IPS-11a (cell line): ENCODE measurements around the gene OTOF.

ENCODE experiments used
- H3K4me3 ChIP-seq: one replicate; pipeline ENCODE4 v1.5.1; 2013; ENCODE audit warnings: low read depth, low read length, control low read depth

OTOF gene

GRCh38 chr2:26466662-26467310, 11.1 kb downstream of the OTOF start:
- no peak overlapping the region for H3K4me3 ChIP-seq

GRCh38 chr2:26465981-26466471, 11.9 kb downstream of the OTOF start:
- H3K4me3 ChIP-seq: no peak overlapping the region

DNA sequence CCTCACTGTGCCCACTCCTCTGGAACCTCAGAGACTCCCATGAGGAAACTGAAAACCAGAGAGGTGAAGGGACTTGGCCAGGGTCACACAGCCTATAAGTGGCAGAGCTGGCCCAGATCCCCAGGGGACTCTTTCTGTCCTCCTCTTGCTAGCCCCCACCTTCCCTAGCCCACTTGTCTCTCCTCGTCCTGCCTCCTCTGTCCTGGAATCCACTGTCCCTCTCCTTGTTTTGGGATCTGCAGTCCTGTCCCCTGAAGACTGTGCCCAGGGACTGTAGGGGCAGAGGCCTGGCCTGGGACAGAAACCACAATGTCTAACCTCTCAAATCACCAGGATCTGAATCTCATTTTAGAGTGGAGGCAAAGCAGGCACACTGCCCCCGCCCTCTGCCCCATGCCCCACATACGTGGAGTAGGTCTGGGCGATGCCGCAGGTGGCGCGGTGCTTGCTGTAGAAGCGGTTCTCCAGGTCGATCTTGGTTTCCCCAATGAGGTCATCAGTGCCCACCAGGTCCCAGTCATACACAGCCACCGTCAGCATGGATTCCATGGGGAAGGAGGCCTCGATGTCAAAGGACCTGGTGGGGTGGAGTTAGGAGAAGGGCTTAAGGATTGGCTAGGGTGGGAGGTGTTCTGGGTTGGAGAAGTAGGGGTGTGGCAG, 12.5 kb downstream of the OTOF start:
- no peak overlapping the region for H3K4me3 ChIP-seq

GRCh38 chr2:26464390-26465265, 13.3 kb downstream of the OTOF start:
- no peak overlapping the region for H3K4me3 ChIP-seq

GRCh38 chr2:26463244-26464192, 14.4 kb downstream of the OTOF start:
- H3K4me3 ChIP-seq: no peak overlapping the region

- H3K4me3 ChIP-seq: no peak overlapping the region
Observed at GRCh38 chr2:26462511-26463243, 15.2 kb downstream of the OTOF start.

GRCh38 chr2:26462100-26462499, 15.8 kb downstream of the OTOF start:
- no peak overlapping the region for H3K4me3 ChIP-seq

DNA sequence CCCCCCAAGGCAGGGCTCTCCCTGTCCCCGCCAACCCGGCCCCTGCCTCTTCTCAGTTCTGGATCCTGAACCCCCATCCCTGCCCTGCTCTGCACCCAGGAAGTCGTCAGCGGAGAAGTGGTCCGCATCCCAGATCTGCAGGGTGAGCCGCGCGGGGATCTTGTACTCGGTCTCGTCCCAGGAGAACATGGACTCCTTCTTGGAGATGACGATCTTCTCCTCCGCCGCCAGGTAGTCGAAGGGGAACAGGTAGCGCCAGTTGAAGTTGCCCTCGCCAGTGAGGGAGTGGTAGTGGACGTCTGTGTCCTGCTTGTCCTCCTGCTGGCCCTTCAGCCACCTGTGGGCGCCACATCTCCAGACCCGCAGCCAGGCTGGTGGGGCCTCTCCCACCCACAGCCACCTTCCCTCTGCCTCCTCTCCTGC, 16.3 kb downstream of the OTOF start:
- no peak overlapping the region for H3K4me3 ChIP-seq

DNA sequence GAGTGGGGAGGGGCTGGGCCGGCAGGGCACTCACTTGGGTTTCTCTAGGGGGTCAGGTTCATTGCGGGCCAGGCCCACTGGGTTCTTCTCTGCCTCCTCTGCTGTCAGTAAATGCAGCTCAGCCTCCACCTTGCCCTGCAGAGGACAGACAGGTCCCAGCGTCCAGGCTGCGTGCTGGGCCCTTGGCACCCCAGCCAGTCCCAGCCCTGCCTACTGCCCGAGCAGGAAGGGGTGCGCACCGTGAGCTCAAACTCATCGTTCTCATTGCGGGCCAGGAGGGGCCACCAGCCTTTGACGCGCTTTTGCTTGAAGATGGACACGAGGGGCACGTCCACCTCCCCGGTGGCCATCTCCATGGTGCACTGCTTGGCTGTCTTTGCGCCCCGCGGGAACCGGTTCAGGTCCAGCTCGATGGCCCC, 17.3 kb downstream of the OTOF start:
- H3K4me3 ChIP-seq: no peak overlapping the region

- no peak overlapping the region for H3K4me3 ChIP-seq
Observed at GRCh38 chr2:26459991-26460612, 17.8 kb downstream of the OTOF start.

- H3K4me3 ChIP-seq: no peak overlapping the region
Observed at GRCh38 chr2:26458365-26459042, 19.4 kb downstream of the OTOF start.

- H3K4me3 ChIP-seq: no peak overlapping the region
Observed at GRCh38 chr2:26457695-26458364, 20.1 kb downstream of the OTOF start.

DNA sequence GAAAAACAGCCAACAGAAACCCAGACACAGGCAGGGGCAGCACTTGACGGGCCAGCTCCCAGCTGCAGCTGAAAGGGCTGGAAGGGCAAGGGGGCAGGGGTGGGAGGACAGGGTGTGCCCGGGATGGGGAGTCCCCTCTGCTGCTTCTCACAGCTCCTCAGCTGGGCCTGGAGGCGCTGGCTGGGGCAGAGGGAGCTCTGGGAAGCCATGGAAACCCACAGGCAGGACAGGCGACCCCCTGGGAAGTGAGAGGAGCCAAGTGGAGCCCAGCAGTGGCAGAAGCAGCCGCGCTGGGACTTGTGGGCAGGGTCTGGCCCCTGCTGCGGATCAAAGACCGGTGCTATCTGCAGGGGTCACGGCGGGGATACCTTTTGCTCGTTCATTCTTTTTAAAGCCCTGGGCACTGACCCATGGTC, 20.7 kb downstream of the OTOF start:
- H3K4me3 ChIP-seq: no peak overlapping the region

DNA sequence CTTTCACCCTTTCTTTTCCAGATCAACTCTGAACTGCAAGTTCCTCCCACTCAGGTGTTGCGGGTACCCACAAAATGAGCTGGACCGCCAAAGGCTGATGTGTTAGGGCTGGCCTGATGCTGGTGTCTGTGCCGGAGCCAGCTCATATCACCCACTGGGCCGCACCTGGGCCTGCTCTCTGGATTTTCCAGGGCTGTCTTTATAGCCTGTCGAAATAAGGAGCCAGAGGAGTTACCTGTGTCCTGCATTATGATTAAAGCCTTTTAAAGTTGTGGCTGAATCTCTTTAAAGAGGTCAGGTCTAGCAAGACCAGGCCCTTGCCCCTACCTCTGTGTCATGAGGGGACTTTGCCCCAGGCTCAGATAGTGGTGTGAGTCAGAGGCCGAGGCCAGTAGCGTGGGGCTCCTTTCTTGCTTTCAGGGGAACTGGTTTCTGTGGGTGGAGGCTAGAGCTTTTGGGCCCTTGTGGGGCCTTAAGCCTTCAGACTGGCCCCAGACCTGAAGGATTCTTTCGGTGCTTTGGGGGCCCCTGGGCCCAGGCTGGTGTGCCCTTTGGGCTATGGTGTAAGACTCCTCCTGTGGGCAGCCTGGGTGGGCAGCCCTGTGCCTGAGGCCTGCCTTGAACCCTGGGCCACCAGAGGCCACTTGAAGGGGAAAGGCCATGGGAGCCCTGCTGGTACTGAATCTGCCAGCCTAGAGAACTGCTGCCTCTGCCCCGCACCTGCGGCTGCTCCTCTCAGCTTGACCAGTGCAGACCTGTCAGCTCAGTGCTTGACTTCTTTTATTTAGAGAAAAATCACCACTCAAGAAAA, 21.3 kb downstream of the OTOF start:
- no peak overlapping the region for H3K4me3 ChIP-seq

DNA sequence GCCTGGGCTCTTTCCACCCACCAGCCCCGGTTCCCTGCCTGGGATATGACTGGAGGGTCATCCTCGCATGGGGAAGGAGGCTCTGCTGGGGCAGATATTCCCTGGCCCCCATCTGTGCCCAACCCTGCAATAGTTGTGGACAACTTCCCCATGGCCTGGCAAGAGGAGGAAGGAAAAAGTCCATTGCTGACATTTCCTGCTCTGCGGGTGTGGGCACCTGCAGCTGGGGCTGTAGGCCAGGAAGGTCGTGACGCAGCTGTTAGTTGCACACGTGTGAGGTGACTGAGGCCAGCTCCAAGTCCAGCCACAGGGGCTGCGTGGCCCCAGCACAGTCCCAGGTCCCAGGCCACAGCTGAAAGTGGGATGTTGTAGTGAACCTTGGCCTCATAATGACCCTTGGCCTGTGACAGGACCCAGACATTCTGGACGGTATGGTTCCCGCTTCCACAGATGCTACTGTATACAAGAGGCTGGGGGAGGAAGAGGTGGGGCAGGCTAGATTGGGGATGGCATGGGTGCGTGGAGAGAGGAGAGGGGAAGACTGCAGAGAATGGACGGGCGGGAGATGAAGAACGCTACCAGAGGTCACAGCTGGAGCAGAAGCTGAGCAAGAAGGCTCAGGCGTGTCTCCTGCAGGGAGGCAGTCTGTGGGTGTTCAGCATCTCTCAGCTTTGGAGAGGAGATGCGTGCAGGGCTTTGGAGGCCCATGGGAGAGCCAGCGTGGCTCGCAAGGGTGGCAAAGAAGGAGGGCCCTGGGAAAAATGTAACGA, 22.1 kb downstream of the OTOF start:
- H3K4me3 ChIP-seq: no peak overlapping the region

DNA sequence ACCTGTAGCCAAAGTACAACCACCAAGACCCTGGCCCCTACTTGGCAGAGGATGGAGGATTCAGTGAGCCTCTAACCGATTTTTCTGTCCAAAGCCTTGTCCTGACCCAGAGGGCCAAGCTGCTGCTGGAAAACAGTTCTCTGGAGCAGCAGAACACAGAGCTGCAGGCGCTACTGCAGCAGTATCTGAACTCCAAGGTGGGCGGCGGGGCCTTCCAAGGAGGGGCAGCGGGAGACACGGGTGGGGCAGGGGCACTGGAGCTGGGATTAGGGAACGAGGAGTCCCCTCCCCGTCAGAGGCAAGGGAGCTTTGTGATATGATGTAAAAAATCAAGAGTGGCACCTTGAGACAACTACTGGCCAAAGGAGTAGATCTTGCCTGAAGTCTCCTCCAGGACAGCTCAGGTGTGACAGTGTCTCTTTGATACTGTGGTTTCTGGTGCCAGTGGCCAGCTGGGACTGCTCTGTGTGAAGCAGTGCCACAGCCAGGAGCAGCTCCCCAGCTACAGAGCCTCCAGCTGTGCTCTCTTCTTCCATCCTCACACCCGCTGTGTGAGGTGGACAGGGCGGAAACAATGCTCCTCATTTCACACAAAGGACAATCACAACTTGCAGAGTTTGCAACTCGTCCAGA, 22.8 kb downstream of the OTOF start:
- H3K4me3 ChIP-seq: no peak overlapping the region
